ENCODE data around the gene NOP53. TPM values are rescaled to one million over a fixed set of nuclear protein-coding genes. Genes with fewer than 3 reads are reported as not detected.
"Not testable (repeated sequence)": the region's sequence is repeated elsewhere in the genome, so short reads cannot be mapped to it uniquely, and the experiment has no call there.

The NOP53 gene
- total RNA-seq, 6 donors from 2014 or later: 261 to 432 (median 282) TPM

GRCh38 chr19:47769534-47769933, 24.2 kb downstream of the NOP53 start:
- TF ChIP-seq POLR2A (IDR thresholded peaks at IDR 0.05): no peak
- TF ChIP-seq, protein P1, sequence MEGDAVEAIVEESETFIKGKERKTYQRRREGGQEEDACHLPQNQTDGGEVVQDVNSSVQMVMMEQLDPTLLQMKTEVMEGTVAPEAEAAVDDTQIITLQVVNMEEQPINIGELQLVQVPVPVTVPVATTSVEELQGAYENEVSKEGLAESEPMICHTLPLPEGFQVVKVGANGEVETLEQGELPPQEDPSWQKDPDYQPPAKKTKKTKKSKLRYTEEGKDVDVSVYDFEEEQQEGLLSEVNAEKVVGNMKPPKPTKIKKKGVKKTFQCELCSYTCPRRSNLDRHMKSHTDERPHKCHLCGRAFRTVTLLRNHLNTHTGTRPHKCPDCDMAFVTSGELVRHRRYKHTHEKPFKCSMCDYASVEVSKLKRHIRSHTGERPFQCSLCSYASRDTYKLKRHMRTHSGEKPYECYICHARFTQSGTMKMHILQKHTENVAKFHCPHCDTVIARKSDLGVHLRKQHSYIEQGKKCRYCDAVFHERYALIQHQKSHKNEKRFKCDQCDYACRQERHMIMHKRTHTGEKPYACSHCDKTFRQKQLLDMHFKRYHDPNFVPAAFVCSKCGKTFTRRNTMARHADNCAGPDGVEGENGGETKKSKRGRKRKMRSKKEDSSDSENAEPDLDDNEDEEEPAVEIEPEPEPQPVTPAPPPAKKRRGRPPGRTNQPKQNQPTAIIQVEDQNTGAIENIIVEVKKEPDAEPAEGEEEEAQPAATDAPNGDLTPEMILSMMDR (IDR thresholded peaks at IDR 0.05): no peak
- TF ChIP-seq EP300 (IDR thresholded peaks at IDR 0.05): no peak
- TF ChIP-seq POLR2AphosphoS5 (IDR thresholded peaks at IDR 0.05): no peak
- H3K27me3 ChIP-seq: no peaks in the 10 kb centered on the region
- H3K27ac ChIP-seq: no peak overlapping the region
- ATAC-seq (ENCODE audit: low FRiP score in 2 of 2) (no peak), DNase-seq (no peak)
- no peaks in the 10 kb centered on the region for H3K4me1 ChIP-seq
- H3K9me3 ChIP-seq: no peaks in the 10 kb centered on the region
- H3K4me3 ChIP-seq: no peak overlapping the region
- H3K36me3 ChIP-seq: no peaks in the 10 kb centered on the region
- 79 to 89% methylated on average over 3 of the region's 3 CpGs for WGBS, 2 donors

GRCh38 chr19:47771291-47771690, 25.9 kb downstream of the NOP53 start:
- H3K36me3 ChIP-seq; H3K27me3 ChIP-seq; H3K4me1 ChIP-seq; H3K27ac ChIP-seq; H3K4me3 ChIP-seq; ATAC-seq (ENCODE audit: low FRiP score in 2 of 2); DNase-seq; H3K9me3 ChIP-seq: not testable (repeated sequence)
- 81 to 87% methylated on average over 6 of the region's 6 CpGs for WGBS, 2 donors

GRCh38 chr19:47776568-47776967, 31.2 kb downstream of the NOP53 start:
- WGBS, 2 donors: 41 to 52% methylated on average over 4 of the region's 4 CpGs
- H3K36me3 ChIP-seq: peaks cover 0 to 12% (median 8%) of the 10 kb centered on the region in 4 donors
- H3K27me3 ChIP-seq: no peaks in the 10 kb centered on the region
- peak overlapping the region in 1 of 4 donors; percentile 98 for H3K27ac ChIP-seq
- no peak overlapping the region for H3K4me3 ChIP-seq
- no peak for DNase-seq
- peaks cover 32 to 37% (median 34%) of the 10 kb centered on the region in 4 donors for H3K4me1 ChIP-seq
- H3K9me3 ChIP-seq: no peaks in the 10 kb centered on the region
- peak in 1 of 2 donors; percentile 22 for TF ChIP-seq POLR2AphosphoS5 (IDR thresholded peaks at IDR 0.05)
- TF ChIP-seq POLR2A (IDR thresholded peaks at IDR 0.05): no peak
- no peak for ATAC-seq (ENCODE audit: low FRiP score in 2 of 2)

DNA sequence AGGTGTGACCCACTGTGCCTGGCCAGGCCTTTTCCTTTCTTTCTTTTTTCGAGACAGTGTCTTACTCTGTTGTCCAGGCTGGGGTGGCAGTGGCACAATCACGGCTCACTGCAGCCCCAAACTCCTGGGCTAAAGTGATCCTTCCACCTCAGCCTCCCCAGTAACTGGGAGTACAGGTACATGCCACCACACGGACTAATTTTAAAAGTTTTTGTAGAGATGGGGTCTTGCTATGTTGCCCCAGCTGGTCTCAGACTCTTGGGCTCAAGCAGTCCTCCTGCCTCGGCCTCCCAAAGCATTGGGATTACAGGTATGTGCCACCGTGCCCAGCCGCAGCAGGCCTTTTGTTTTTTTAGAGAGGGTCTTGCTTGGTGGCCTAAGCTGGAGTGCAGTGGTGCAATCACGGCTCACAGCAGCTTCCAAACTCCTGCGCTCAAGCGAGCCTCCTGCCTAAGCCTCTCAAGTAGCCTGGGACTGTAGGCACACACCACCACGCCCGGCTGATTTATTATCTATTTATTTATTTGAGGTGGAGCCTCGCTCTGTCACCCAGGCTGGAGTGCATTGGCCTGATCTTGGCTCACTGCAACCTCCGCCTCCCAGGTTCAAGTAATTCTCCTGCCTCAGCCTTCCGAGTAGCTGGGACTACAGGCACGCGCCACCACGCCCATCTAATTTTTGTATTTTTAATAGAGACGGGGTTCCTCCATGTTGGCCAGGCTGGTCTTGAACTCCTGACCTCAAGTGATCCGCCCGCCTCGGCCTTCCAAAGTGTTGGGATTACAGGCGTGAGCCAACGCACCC, 32.1 kb downstream of the NOP53 start:
- DNase-seq; H3K27me3 ChIP-seq; ATAC-seq (ENCODE audit: low FRiP score in 2 of 2); H3K9me3 ChIP-seq: not testable (repeated sequence)
- Histone ChIP-seq H3K4me1 (peaks cover 40 to 45% (median 41%) of the 10 kb centered on the region in 4 donors), H3K27ac (peak overlapping the region; percentile 91 to 99 (median 97)), H3K4me3 (peak overlapping the region; percentile 76 to 97 (median 86)), H3K36me3 (peaks cover 0 to 21% (median 16%) of the 10 kb centered on the region in 4 donors)
- WGBS, 2 donors: 75 to 81% methylated on average over 23 of the region's 23 CpGs

DNA sequence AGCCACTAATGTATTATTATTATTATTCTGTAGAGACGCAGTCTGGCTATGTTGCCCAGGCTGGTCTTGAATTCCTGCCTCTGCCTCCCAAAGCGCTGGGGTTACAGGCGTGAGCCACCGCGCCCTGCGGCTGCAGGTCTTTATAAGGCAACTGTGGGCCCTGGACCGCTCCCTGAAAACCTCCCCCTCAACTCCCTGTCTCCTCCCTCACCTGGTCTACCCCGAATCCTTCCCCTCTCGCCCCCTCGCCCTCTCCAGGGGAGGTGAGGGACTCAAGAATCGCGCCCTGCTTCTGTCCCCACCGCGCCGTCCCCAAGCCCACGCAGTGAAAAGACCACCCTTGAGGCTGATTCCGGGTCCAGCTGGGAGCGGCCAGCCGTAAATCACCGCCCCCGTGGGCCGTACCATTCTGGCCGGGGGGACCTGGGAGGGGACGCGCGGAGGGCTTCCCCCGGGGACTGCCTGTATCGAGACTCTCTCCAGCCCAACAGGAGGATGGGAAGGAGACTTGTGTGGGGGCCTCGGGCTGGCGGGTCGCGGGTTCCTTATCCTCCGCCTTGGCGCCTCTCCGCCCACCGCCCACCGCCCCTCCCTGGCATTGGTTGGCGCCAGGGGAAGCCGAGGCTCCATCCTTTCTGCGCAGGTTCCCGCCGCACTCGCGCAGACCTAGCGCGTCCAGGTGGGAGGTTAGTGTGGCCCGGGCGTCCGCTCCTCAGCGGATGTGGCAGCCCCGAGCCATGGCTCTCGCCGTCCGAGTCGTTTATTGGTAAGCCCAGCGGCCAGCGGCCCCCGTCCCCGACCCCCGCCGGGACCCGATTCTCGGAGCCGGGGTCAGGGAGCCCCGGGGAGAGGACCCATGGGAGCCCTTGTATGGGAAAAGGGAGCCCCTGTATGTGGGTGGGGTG, 33.0 kb downstream of the NOP53 start, which contains the start of gene SELENOW:
Gene SELENOW, plus strand, starts transcription at position 655 of the 905 bp plus-strand sequence. Its CDS starts 83 bp downstream, at position 738.
- TF ChIP-seq POLR2AphosphoS5 (IDR thresholded peaks at IDR 0.05): peak; percentile 96 to 99
- TF ChIP-seq, protein P1 (IDR thresholded peaks at IDR 0.05): no peak
- no peak for TF ChIP-seq EP300 (IDR thresholded peaks at IDR 0.05)
- TF ChIP-seq POLR2A (IDR thresholded peaks at IDR 0.05): peak in 3 of 4 donors; percentile 66 to 94 (median 89)
- ATAC-seq (ENCODE audit: low FRiP score in 2 of 2): peak; percentile 92 to 94
- WGBS, 2 donors: 0 to 1% methylated on average over 14 to 28 of the region's 65 CpGs

GRCh38 chr19:47778954-47779351, 33.6 kb downstream of the NOP53 start:
- Histone ChIP-seq H3K36me3 (peaks cover 0 to 36% (median 29%) of the 10 kb centered on the region in 4 donors), H3K4me1 (peaks cover 40 to 45% (median 41%) of the 10 kb centered on the region in 4 donors), H3K9me3 (no peaks in the 10 kb centered on the region), H3K4me3 (peak overlapping the region; percentile 76 to 97 (median 86)), H3K27ac (peak overlapping the region; percentile 91 to 99 (median 97)), H3K27me3 (no peaks in the 10 kb centered on the region)
- TF ChIP-seq EP300 (IDR thresholded peaks at IDR 0.05) (no peak), POLR2A (IDR thresholded peaks at IDR 0.05) (no peak), POLR2AphosphoS5 (IDR thresholded peaks at IDR 0.05) (no peak)
- TF ChIP-seq, protein P1 (IDR thresholded peaks at IDR 0.05): no peak
- WGBS, 2 donors: 0 to 1% methylated on average over 8 to 20 of the region's 20 CpGs
- ATAC-seq (ENCODE audit: low FRiP score in 2 of 2) (peak; percentile 36 to 44), DNase-seq (peak in 1 of 2 donors; percentile 54)

More for the DNA sequence above, 33.0 kb downstream of the NOP53 start, which contains the start of gene SELENOW:
- Histone ChIP-seq H3K9me3 (no peaks in the 10 kb centered on the region), H3K4me1 (peaks cover 40 to 45% (median 41%) of the 10 kb centered on the region in 4 donors), H3K27me3 (no peaks in the 10 kb centered on the region), H3K27ac (peak within 1 kb of the TSS; percentile 91 to 99 (median 97)), H3K36me3 (peaks cover 0 to 29% (median 22%) of the 10 kb centered on the region in 4 donors), H3K4me3 (peak within 1 kb of the TSS; percentile 76 to 97 (median 86))
- peak; percentile 83 to 93 for DNase-seq
